GM21737 (cell line): ENCODE measurements around the gene NLN.
"Not testable (repeated sequence)": the region's sequence is repeated elsewhere in the genome, so short reads cannot be mapped to it uniquely, and the experiment has no call there.

Source experiments
- ATAC-seq: cut with Tn5 transposase; IDR thresholded peaks from one replicate; pipeline ENCODE4 v1.9.1; 2021; ENCODE audit warnings: mild to moderate bottlenecking, moderate library complexity; ENCODE audit not compliant: unreplicated experiment

Gene NLN

GRCh38 chr5:65769539-65769938, 47.5 kb downstream of the NLN start:
- ATAC-seq = no peak

- ATAC-seq = no peak
These were observed 49.3 kb downstream of the NLN start for GRCh38 chr5:65771266-65771665.

DNA sequence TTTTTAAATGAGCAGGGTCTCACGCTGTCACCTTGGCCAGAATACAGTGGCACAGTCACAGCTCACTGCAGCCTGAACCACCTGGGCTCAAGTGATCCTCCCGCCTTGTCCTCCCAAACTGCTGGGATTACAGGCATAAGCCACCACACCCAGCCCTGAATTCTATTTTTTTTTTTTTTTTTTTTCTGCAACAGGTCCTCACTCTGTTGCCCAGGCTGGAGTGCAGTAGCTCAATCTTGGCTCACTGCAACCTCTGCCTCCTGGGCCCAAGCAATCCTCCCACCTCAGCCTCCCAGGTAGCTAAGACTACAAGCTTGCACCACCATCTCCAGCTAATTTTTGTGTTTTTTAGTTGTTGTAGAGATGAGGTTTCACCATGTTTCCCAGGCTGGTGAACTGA, 51.0 kb downstream of the NLN start:
- not testable (repeated sequence) for ATAC-seq

DNA sequence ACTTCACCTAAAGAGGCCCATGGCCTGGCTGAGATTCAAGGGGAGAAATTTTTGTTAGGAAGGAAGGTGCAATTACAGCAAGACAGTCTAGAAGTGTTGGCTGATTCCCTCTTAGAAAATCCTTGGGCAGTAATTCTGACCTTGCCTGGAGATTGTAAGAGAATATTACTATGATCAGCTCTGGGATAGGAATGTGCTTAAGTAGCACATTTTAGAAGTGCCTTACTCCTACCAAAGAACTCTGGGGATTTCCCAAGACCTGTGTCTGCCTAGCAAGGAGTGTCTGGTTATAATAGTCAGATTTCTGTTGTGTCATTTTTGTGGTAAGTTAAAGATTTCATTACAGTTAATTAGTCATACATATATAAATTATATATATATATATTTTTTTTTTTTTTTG, 52.3 kb downstream of the NLN start:
- no peak for ATAC-seq

DNA sequence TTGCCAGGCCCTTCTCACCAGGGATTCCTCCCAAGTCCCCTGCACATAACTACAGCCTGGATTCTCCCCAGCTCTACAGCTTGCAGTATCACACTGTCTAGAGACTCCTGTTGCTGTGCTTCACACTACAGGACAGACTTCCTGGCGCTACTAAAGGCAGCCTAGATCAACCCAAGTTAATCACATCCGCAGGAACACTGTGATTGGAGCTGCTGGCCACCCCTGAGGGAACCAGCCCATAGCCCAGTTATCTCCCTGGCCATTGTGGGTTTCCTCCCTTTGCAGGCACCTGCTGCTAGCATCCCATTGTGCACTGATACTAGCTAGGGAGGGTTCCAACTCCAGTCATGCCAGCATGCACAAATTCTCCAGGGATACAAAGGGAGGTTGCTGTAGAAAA, 53.5 kb downstream of the NLN start:
- no peak for ATAC-seq

DNA sequence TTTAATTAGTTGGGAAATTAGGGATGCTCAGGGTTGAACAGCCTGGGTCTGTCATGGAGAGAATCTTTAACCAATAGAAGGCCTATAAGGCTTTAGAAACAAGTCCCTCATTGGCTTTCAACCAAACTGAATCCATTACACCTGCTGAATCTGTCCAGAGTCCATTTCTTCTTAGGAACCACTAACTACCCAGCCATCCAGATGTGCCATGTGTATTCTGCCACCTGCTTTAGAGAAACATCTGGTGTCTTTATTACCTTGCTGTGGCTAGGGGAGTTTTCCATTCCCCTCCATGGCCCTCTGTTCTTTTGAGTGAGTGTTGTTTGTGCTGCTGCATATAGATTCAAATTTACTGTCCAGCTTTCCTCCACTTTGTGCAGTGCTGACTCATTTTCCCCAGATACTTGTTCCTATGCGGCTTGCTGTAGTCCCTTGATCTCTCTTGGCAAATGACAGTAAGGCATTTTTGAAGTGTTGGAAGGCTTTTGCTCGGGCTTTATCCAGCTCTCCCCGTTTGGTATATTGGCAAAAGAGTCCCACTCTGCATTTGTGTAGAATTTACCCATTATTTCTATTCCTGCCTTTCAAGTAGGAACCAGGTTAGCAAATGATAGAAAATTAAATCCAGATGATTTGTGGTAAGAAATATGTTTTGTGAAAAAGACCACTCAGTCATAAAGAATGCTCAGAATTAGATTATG, 54.6 kb downstream of the NLN start:
- no peak for ATAC-seq

DNA sequence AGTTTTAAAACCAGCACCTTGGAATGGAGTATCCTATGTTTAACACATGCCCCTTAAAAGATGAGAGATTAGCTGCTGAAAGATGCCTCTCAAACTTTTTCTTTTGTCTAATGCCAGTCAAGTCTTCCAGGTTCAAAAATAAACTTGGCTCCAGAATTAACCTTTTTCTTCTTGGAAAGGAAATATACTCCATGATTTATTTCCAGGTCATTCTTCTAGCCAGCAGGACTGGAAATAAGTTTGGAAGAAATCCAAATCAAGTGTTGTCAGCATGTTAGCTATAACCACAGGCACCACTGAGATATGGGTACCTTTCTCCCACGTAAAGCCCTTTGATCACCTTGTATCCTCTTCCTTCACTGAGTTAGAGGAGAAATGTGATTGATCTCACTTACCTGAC, 56.1 kb downstream of the NLN start:
- ATAC-seq = no peak

DNA sequence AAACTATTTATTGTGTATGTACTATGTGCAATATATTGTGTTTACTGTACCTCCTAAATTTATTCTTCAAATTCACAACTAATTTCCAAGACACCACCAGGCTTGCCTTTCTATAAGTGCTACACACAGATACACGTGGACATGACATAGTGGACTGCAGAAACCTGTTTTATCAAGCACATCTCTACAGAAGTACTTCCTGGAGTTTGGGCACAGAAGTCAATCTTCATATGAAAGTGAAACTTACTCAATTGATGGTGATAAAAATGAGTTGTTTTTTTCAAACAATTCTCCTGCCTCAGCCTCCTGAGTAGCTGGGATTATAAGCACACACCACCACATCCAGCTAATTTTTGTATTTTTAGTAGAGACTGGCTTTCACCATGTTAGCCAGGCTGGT, 57.6 kb downstream of the NLN start:
- peak; percentile 69 for ATAC-seq

GRCh38 chr5:65788296-65788695, 66.3 kb downstream of the NLN start:
- ATAC-seq = not testable (repeated sequence)

DNA sequence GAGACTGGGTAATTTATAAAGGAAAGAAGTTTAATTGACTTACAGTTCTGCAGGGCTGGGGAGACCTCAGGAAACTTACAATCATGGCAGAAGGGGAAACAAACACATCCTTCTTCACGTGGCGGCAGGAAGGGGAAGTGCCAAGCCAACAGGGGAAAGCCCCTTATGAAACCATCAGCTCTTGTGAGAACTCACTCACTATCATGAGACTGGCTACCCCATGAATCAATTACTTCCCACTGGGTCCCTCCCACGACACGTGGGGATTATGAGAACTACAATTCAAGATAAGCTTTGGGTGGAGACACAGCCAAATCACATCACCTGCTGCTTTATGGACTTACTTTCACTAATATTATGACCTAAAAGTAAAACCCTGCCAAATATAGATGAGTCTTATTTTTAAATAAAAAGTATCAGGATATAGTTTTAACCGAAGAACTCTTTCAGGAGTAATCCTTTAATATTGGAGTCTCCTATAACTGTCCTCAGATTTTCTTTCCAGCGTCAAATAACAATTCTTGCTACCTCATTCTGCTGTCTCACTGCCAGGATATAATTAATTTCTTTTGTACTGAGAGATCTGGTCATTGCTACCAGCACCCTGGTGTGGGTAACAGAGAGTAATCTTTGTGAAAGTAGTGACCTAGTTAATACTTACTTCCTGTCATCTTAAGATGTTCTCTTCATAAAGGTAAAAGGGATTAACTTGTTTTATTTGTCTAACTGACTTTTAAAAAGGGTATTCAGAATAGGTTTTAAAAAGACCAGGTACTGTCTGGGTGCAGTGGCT, 68.6 kb downstream of the NLN start:
- ATAC-seq = no peak

- ATAC-seq = no peak
These were observed 70.0 kb downstream of the NLN start for GRCh38 chr5:65791712-65792673.

GRCh38 chr5:65796269-65796668, 74.3 kb downstream of the NLN start:
- no peak for ATAC-seq

GRCh38 chr5:65796751-65797316, 74.8 kb downstream of the NLN start:
- ATAC-seq = no peak

GRCh38 chr5:65797481-65797880, 75.5 kb downstream of the NLN start:
- no peak for ATAC-seq

- no peak for ATAC-seq
These were observed 77.9 kb downstream of the NLN start for GRCh38 chr5:65799857-65800256.

GRCh38 chr5:65800775-65801174, 78.8 kb downstream of the NLN start:
- no peak for ATAC-seq

GRCh38 chr5:65801352-65801783, 79.4 kb downstream of the NLN start:
- no peak for ATAC-seq

DNA sequence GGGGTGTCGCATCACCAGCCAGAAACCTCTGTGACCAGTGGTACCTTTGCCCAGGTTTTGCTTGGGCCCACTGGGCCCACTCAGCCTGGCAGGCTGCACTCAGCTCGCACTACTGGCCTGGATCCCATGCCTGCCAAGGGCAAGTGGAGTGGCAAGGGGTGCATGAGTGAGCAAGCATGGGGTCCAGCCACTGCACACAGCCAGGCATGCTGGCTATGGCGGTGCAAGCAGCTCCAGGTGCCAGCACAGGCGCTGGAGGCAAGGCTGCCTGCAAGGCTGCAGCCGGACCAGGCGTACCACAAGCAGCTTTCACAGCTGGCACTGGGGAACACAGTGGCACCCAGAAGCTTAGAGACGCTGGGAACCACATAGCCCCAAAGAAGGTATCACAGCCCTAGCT, 80.1 kb downstream of the NLN start:
- ATAC-seq = no peak

- no peak for ATAC-seq
These were observed 80.8 kb downstream of the NLN start for GRCh38 chr5:65802820-65803219.

GRCh38 chr5:65803699-65804391, 81.8 kb downstream of the NLN start:
- ATAC-seq = no peak
